PC-3 (cell line): ENCODE results near the gene KRTAP1-5.

Source experiments
- CTCF ChIP-seq: fragments of 300-600 bp; sonication (generic); conservative IDR thresholded peaks from 2 replicates; pipeline ENCODE4 v1.5.1; 2017; ENCODE audit warnings: antibody characterized with exemption, low read depth, mild to moderate bottlenecking, low read length
- EZH2 ChIP-seq: fragments of 300-600 bp; sonication (generic); IDR thresholded peaks from one replicate; pipeline ENCODE4 v1.6.1; 2017; ENCODE audit warnings: antibody characterized with exemption, mild to moderate bottlenecking, low read length; ENCODE audit not compliant: unreplicated experiment
- EZH2phosphoT487 ChIP-seq: fragments of 300-600 bp; sonication (generic); IDR thresholded peaks from 2 replicates; pipeline ENCODE4 v1.6.1; 2018; ENCODE audit warnings: mild to moderate bottlenecking, antibody characterized with exemption, low read length, borderline replicate concordance

- TF ChIP-seq CTCF: no peak
- no peak for TF ChIP-seq EZH2
- TF ChIP-seq EZH2phosphoT487: no peak
Observed at GRCh38 chr17:41069031-41069430, 42.0 kb upstream of the KRTAP1-5 start.
